Neural progenitor cell (in vitro differentiated cells): ENCODE results near the gene ASPDH. TPM values are rescaled to one million over a fixed set of nuclear protein-coding genes. Genes with fewer than 3 reads are reported as not detected.

Source experiments
- DNase-seq: peaks from one replicate; pipeline ENCODE4 v3.0.0-alpha.2; 2016; ENCODE audit warnings: low spot score
- H2AFZ ChIP-seq: fragments of 200-600 bp; sonication (generic); replicated peaks from 2 replicates; pipeline ENCODE4 v1.6.1; 2016; ENCODE audit warnings: antibody characterized with exemption
- H3F3A ChIP-seq: fragments of 200-600 bp; sonication (generic); 2 replicates; pipeline ENCODE4 v1.6.1; 2016; ENCODE audit warnings: antibody characterized with exemption, low read depth
- H3K27ac ChIP-seq: fragments of 200-600 bp; sonication (generic); 2 replicates; pipeline ENCODE4 v1.5.1; 2016; ENCODE audit warnings: mild to moderate bottlenecking
- H3K27me3 ChIP-seq: fragments of 200-600 bp; sonication (generic); 2 replicates; pipeline ENCODE4 v1.6.1; 2016; ENCODE audit warnings: mild to moderate bottlenecking, moderate library complexity
- H3K36me3 ChIP-seq: fragments of 200-600 bp; sonication (generic); 2 replicates; pipeline ENCODE4 v1.5.1; 2016
- H3K4me1 ChIP-seq: fragments of 200-600 bp; sonication (generic); 2 replicates; pipeline ENCODE4 v1.6.1; 2016; ENCODE audit warnings: mixed run types
- H3K4me2 ChIP-seq: fragments of 200-600 bp; sonication (generic); 2 replicates; pipeline ENCODE4 v1.6.1; 2016
- H3K4me3 ChIP-seq: fragments of 200-600 bp; sonication (generic); 2 replicates; pipeline ENCODE4 v1.5.1; 2016
- H3K79me2 ChIP-seq: fragments of 200-600 bp; sonication (generic); 2 replicates; pipeline ENCODE4 v1.6.1; 2016; ENCODE audit warnings: low read depth
- H3K9ac ChIP-seq: fragments of 200-600 bp; sonication (generic); 2 replicates; pipeline ENCODE4 v1.6.1; 2016
- H3K9me3 ChIP-seq: fragments of 200-600 bp; sonication (generic); 2 replicates; pipeline ENCODE4 v1.5.1; 2016; ENCODE audit warnings: low read depth
- H4K20me1 ChIP-seq: fragments of 200-600 bp; sonication (generic); 2 replicates; pipeline ENCODE4 v1.6.1; 2016; ENCODE audit warnings: low read depth
- H3K27ac Mint-ChIP-seq: 3 replicates; pipeline ENCODE4 v1.8.0; 2021; ENCODE audit warnings: mixed read lengths
- H3K27me3 Mint-ChIP-seq: 2 replicates; pipeline ENCODE4 v1.8.0; 2022; ENCODE audit warnings: low read depth, mild to moderate bottlenecking, inconsistent platforms, moderate library complexity, mixed read lengths; ENCODE audit not compliant: insufficient read depth
- H3K36me3 Mint-ChIP-seq: 3 replicates; pipeline ENCODE4 v1.8.0; 2021; ENCODE audit warnings: mixed read lengths
- H3K4me1 Mint-ChIP-seq: 3 replicates; pipeline ENCODE4 v1.8.0; 2021; ENCODE audit warnings: mixed read lengths
- H3K4me3 Mint-ChIP-seq: 3 replicates; pipeline ENCODE4 v1.8.0; 2021; ENCODE audit warnings: mild to moderate bottlenecking, moderate library complexity, mixed read lengths
- H3K9me3 Mint-ChIP-seq: 3 replicates; pipeline ENCODE4 v1.8.0; 2020; ENCODE audit warnings: mixed read lengths
- EZH2 ChIP-seq: fragments of 200-600 bp; sonication (generic); IDR thresholded peaks from 2 replicates; pipeline ENCODE4 v1.6.1; 2017; ENCODE audit warnings: antibody characterized with exemption, mild to moderate bottlenecking, moderate library complexity
- EZH2phosphoT487 ChIP-seq: fragments of 200-600 bp; sonication (generic); IDR thresholded peaks from 2 replicates; pipeline ENCODE4 v1.6.1; 2017; ENCODE audit warnings: antibody characterized with exemption
- total RNA-seq: library from RNA; depleted of rRNA; stranded (reverse); fragments of >200 nt; gene quantifications from 2 replicates; pipeline ENCODE4 v1.2.3, GENCODE V29; 2015; ENCODE audit warnings: low replicate concordance
- TF ChIP-seq, protein P1 (sequence below): fragments of 200-600 bp; sonication (generic); IDR thresholded peaks from 2 replicates; pipeline ENCODE4 v1.5.1; 2017; ENCODE audit warnings: antibody characterized with exemption, mild to moderate bottlenecking

Gene ASPDH
- total RNA-seq, 1 donor from 2014 or later: not detected

DNA sequence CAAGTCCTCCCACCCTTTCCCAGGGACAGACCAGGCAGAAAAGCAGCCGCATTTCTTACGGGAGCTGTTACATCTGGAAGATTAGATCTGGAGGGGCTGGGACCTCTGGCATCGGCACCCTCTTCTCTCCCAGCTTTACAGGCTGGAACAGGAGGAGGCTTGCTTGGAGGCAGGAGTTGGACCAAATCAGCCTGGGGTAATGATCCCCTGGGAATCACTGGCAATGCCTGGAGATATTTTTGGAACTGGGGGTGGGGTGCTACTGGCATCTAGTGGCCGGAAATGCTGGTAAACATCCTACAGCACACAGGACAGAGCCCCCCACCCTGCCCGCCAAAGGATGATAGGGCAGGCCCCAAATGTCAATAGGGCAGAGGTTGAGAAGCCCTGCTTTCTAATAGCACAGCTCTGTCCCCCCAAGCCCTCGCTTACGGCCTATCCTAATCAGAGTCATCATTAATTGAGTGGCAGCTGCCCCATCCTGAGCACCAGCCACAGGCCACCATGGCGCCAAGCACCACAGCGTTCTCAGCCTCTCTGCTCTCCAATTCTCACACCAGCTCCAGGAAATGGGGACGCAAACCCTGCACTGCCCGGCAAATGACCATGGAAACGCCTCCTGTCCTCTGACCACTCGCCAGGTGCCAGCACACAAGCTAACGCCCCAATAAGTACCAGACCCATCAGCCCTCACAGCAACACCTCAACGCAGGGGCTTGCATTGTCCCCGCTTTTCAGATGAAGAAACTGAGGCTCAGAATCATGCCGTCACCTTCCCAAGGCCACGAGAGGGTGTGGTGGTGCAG lies 33.9 kb upstream of the ASPDH start:
- no peak overlapping the region for H3K4me2 ChIP-seq
- H3K4me1 ChIP-seq: peaks cover 7% of the 10 kb centered on the region
- no peak for DNase-seq
- H4K20me1 ChIP-seq: peaks cover 40% of the 10 kb centered on the region
- no peaks in the 10 kb centered on the region for H3K36me3 ChIP-seq
- no peak for TF ChIP-seq EZH2
- TF ChIP-seq, protein P1, sequence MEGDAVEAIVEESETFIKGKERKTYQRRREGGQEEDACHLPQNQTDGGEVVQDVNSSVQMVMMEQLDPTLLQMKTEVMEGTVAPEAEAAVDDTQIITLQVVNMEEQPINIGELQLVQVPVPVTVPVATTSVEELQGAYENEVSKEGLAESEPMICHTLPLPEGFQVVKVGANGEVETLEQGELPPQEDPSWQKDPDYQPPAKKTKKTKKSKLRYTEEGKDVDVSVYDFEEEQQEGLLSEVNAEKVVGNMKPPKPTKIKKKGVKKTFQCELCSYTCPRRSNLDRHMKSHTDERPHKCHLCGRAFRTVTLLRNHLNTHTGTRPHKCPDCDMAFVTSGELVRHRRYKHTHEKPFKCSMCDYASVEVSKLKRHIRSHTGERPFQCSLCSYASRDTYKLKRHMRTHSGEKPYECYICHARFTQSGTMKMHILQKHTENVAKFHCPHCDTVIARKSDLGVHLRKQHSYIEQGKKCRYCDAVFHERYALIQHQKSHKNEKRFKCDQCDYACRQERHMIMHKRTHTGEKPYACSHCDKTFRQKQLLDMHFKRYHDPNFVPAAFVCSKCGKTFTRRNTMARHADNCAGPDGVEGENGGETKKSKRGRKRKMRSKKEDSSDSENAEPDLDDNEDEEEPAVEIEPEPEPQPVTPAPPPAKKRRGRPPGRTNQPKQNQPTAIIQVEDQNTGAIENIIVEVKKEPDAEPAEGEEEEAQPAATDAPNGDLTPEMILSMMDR: peak; percentile 24
- Mint-ChIP-seq H3K27me3 (peaks cover 4% of the 10 kb centered on the region), H3K4me3 (no peak overlapping the region), H3K4me1 (peaks cover 26% of the 10 kb centered on the region), H3K36me3 (peaks cover 14% of the 10 kb centered on the region), H3K27ac (no peak overlapping the region), H3K9me3 (no peaks in the 10 kb centered on the region)
- no peak overlapping the region for H3K9ac ChIP-seq
- no peak overlapping the region for H2AFZ ChIP-seq
- peaks cover under 1% of the 10 kb centered on the region for H3F3A ChIP-seq
- H3K27ac ChIP-seq: no peak overlapping the region
- no peaks in the 10 kb centered on the region for H3K9me3 ChIP-seq
- peaks cover 37% of the 10 kb centered on the region for H3K27me3 ChIP-seq
- no peaks in the 10 kb centered on the region for H3K79me2 ChIP-seq
- no peak overlapping the region for H3K4me3 ChIP-seq

DNA sequence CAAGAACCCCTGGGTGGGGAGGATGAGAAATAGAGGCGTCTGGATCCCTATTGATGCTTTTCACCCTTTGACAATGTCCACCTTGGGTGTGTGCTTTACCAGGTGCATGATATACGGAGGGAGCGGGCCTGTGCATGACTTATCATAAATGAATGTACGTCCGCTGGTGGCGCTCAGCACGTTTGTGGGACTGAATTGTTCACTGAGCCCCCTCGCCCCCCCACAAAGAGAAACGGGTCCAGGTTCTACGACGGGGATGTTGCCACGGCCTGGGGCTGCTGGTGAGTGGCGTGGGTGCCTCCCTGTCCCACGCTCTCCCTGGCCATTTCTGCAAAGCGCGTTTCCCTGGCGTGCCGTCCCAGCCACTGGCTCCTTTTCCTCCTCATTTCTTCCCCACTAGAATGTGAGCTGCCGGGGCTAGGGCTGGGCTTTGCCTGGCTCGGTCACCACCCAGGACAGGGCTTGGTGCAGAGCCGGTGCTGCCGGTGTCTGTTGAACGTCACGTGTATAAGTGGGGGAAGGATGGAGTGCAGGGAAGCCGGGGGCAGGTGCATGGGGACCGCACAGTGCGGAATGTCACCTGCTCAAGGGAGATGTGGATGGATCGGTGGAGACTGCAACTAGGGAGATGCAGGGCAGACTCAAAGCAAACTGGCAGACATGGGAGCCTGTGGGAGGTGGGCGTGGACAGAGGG lies 33.0 kb upstream of the ASPDH start:
- no peaks in the 10 kb centered on the region for H3K9me3 Mint-ChIP-seq
- no peak overlapping the region for H3K4me3 Mint-ChIP-seq
- TF ChIP-seq, protein P1: no peak
- TF ChIP-seq EZH2 (no peak), EZH2phosphoT487 (no peak)
- Histone ChIP-seq H3K9ac (no peak overlapping the region), H3F3A (no peaks in the 10 kb centered on the region), H3K4me3 (no peak overlapping the region), H2AFZ (no peak overlapping the region), H3K36me3 (no peaks in the 10 kb centered on the region), H3K27ac (no peak overlapping the region), H4K20me1 (peaks cover 41% of the 10 kb centered on the region), H3K4me2 (no peak overlapping the region), H3K9me3 (no peaks in the 10 kb centered on the region), H3K27me3 (peaks cover 28% of the 10 kb centered on the region), H3K79me2 (no peaks in the 10 kb centered on the region), H3K4me1 (peaks cover 7% of the 10 kb centered on the region)
- peaks cover 8% of the 10 kb centered on the region for H3K27me3 Mint-ChIP-seq
- H3K4me1 Mint-ChIP-seq: peaks cover 24% of the 10 kb centered on the region
- H3K36me3 Mint-ChIP-seq: peaks cover 18% of the 10 kb centered on the region
- no peak overlapping the region for H3K27ac Mint-ChIP-seq
- DNase-seq: no peak

DNA sequence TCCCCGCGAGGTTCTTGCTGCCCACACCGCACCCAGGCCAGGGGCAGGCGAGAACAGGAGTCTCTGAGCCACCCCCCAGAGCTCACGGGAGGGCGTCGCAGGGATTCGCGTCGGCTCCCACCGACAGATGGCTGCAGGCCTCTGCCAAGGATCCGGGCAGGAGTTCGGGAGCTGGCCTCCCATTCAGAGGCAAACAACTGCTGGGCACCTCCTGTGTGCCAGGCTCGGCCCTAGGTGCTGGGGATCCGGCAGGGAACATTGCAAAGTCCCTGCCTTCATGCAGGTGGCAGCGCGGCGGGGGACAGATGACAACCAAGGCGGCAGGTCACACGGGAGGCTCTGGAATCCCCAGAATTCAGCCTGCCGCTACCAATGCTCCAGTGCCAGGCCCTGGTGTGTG lies 29.2 kb upstream of the ASPDH start:
- H3K27me3 ChIP-seq: no peaks in the 10 kb centered on the region
- no peaks in the 10 kb centered on the region for H3K4me1 ChIP-seq
- H3K79me2 ChIP-seq: no peaks in the 10 kb centered on the region
- no peaks in the 10 kb centered on the region for H3K36me3 ChIP-seq
- H3K4me2 ChIP-seq: no peak overlapping the region
- H3K9me3 ChIP-seq: no peaks in the 10 kb centered on the region
- no peak overlapping the region for H3K4me3 ChIP-seq
- no peak overlapping the region for H3K27ac ChIP-seq
- Mint-ChIP-seq H3K4me3 (peak overlapping the region; percentile 35), H3K36me3 (peaks cover 28% of the 10 kb centered on the region), H3K9me3 (no peaks in the 10 kb centered on the region), H3K27ac (no peak overlapping the region), H3K4me1 (peaks cover 11% of the 10 kb centered on the region), H3K27me3 (peaks cover 6% of the 10 kb centered on the region)
- DNase-seq: no peak
- peaks cover 22% of the 10 kb centered on the region for H4K20me1 ChIP-seq
- H3F3A ChIP-seq: peaks cover 2% of the 10 kb centered on the region
- no peak for TF ChIP-seq EZH2phosphoT487
- no peak overlapping the region for H2AFZ ChIP-seq
- H3K9ac ChIP-seq: no peak overlapping the region
